ENCODE measurements around the gene MTFR1L. TPM values are rescaled to one million over a fixed set of nuclear protein-coding genes. Genes with fewer than 3 reads are reported as not detected.

Gene MTFR1L
- total and polyA plus RNA-seq, 2 donors from 2014 or later: 66.6 to 108 TPM

- Histone ChIP-seq H3K9ac (ENCODE audit: low read length in 3 of 3) (peak overlapping the region in 2 of 3 donors; percentile 46 to 66), H3K4me1 (ENCODE audit: control insufficient read depth in 2 of 3, insufficient read depth in 2 of 3, low read depth in 1 of 3, low read length in 3 of 3) (peaks cover 14 to 65% (median 44%) of the 10 kb centered on the region in 3 donors), H3K9me3 (ENCODE audit: control insufficient read depth in 2 of 3, insufficient read depth in 1 of 3, low read length in 3 of 3) (no peaks in the 10 kb centered on the region), H3K27ac (ENCODE audit: low read depth in 2 of 2, low read length in 2 of 2) (peak overlapping the region; percentile 66 to 90), H3K36me3 (ENCODE audit: control insufficient read depth in 2 of 3, insufficient read depth in 3 of 3, low read length in 3 of 3) (peaks cover 0 to 2% (median 0%) of the 10 kb centered on the region in 3 donors), H3K4me3 (ENCODE audit: low read length in 3 of 3) (peak overlapping the region in 1 of 3 donors; percentile 10), H3K27me3 (ENCODE audit: control insufficient read depth, insufficient read depth, low read length) (no peaks in the 10 kb centered on the region)
- FAIRE-seq (no peak), DNase-seq (peak; percentile 91 to 98 (median 95))
- intact Hi-C loops (cut with DNase I): no loop called here
- TF ChIP-seq CTCF (IDR thresholded peaks at IDR 0.05; ENCODE audit: borderline replicate concordance, extremely low read depth, insufficient read depth): no peak
Measured at GRCh38 chr1:25771221-25772114, 48.3 kb upstream of the MTFR1L start.

GRCh38 chr1:25772164-25772563, 47.6 kb upstream of the MTFR1L start:
- FAIRE-seq (no peak), DNase-seq (no peak)
- Histone ChIP-seq H3K36me3 (ENCODE audit: control insufficient read depth in 2 of 3, insufficient read depth in 3 of 3, low read length in 3 of 3) (peaks cover 0 to 2% (median 0%) of the 10 kb centered on the region in 3 donors), H3K9me3 (ENCODE audit: control insufficient read depth in 2 of 3, insufficient read depth in 1 of 3, low read length in 3 of 3) (no peaks in the 10 kb centered on the region), H3K4me3 (ENCODE audit: low read length in 3 of 3) (no peak overlapping the region), H3K27ac (ENCODE audit: low read depth in 2 of 2, low read length in 2 of 2) (peak overlapping the region; percentile 66 to 90), H3K9ac (ENCODE audit: low read length in 3 of 3) (peak overlapping the region in 1 of 3 donors; percentile 66), H3K27me3 (ENCODE audit: control insufficient read depth, insufficient read depth, low read length) (no peaks in the 10 kb centered on the region), H3K4me1 (ENCODE audit: control insufficient read depth in 2 of 3, insufficient read depth in 2 of 3, low read depth in 1 of 3, low read length in 3 of 3) (peaks cover 14 to 63% (median 43%) of the 10 kb centered on the region in 3 donors)
- TF ChIP-seq CTCF (IDR thresholded peaks at IDR 0.05; ENCODE audit: borderline replicate concordance, extremely low read depth, insufficient read depth): no peak
- intact Hi-C loops (cut with DNase I): no loop called here

- TF ChIP-seq CTCF (IDR thresholded peaks at IDR 0.05; ENCODE audit: borderline replicate concordance, extremely low read depth, insufficient read depth): no peak
- FAIRE-seq (no peak), DNase-seq (no peak)
- no peaks in the 10 kb centered on the region for H3K27me3 ChIP-seq (ENCODE audit: control insufficient read depth, insufficient read depth, low read length)
- H3K9ac ChIP-seq (ENCODE audit: low read length in 3 of 3): peak overlapping the region in 1 of 3 donors; percentile 42
- H3K4me1 ChIP-seq (ENCODE audit: control insufficient read depth in 2 of 3, insufficient read depth in 2 of 3, low read depth in 1 of 3, low read length in 3 of 3): peaks cover 14 to 60% (median 43%) of the 10 kb centered on the region in 3 donors
- H3K27ac ChIP-seq (ENCODE audit: low read depth in 2 of 2, low read length in 2 of 2): peak overlapping the region; percentile 66 to 90
- H3K36me3 ChIP-seq (ENCODE audit: control insufficient read depth in 2 of 3, insufficient read depth in 3 of 3, low read length in 3 of 3): no peaks in the 10 kb centered on the region
- no peak overlapping the region for H3K4me3 ChIP-seq (ENCODE audit: low read length in 3 of 3)
- intact Hi-C loops (cut with DNase I): no loop called here
- no peaks in the 10 kb centered on the region for H3K9me3 ChIP-seq (ENCODE audit: control insufficient read depth in 2 of 3, insufficient read depth in 1 of 3, low read length in 3 of 3)
Measured at GRCh38 chr1:25772692-25773245, 47.0 kb upstream of the MTFR1L start.

Measured in kidney (tissue), 14 donors.